Thoracic aorta (tissue), 2 donors: Measurements from ENCODE around the gene COMTD1. TPM values are rescaled to one million over a fixed set of nuclear protein-coding genes. Genes with fewer than 3 reads are reported as not detected.
A peak's percentile ranks its signal among the peaks of the same experiment; 100 is the strongest.

Source experiments
- ATAC-seq: fragments of 150-250 bp; one replicate; pipeline ENCODE4 v1.8.0; 2017; ENCODE audit warnings: low read depth; ENCODE audit not compliant: insufficient number of reproducible peaks, low FRiP score
- DNase-seq: peaks from one replicate; pipeline ENCODE4 v3.0.0-alpha.2; 2020; ENCODE audit warnings: low spot score
- H3K27ac ChIP-seq, 2 donors: fragments of 200-600 bp; sonication (generic); 1 replicate in 1 of 2; 2 replicates in 1 of 2; pipeline ENCODE4 v1.5.1; 2016; ENCODE audit warnings: mild to moderate bottlenecking in 2 of 2, moderate library complexity in 2 of 2
- H3K27me3 ChIP-seq: fragments of 200-600 bp; sonication (generic); replicated peaks from 2 replicates; pipeline ENCODE4 v1.6.0; 2016; ENCODE audit warnings: mild to moderate bottlenecking; ENCODE audit not compliant: insufficient read depth
- H3K36me3 ChIP-seq: fragments of 200-600 bp; sonication (generic); one replicate; pipeline ENCODE4 v1.5.1; 2016
- H3K4me1 ChIP-seq, 2 donors: fragments of 200-600 bp; sonication (generic); 1 replicate in 1 of 2; 2 replicates in 1 of 2; pipeline versions ENCODE4 v1.5.1 to v1.6.0; 2016; ENCODE audit warnings: low read depth in 2 of 2, mild to moderate bottlenecking in 1 of 2; ENCODE audit not compliant: control insufficient read depth in 1 of 2
- H3K4me3 ChIP-seq: fragments of 200-600 bp; sonication (generic); 2 replicates; pipeline ENCODE4 v1.5.1; 2016; ENCODE audit warnings: mild to moderate bottlenecking
- H3K9me3 ChIP-seq: fragments of 200-600 bp; sonication (generic); 2 replicates; pipeline ENCODE4 v1.5.1; 2016
- total RNA-seq, 2 donors: library from RNA; depleted of rRNA; stranded (reverse); fragments of >200 nt; gene quantifications; one replicate each; pipeline versions ENCODE4 v1.1.0 to v1.2.3, GENCODE V29; 2016
- TF ChIP-seq, protein P1 (sequence below): fragments of 200-600 bp; sonication (generic); IDR thresholded peaks from one replicate; pipeline ENCODE4 v1.5.1; 2019; ENCODE audit warnings: antibody characterized with exemption

Gene COMTD1
- total RNA-seq, result 10 to 100 TPM; 19.0 to 35.6 TPM

GRCh38 chr10:75235375-75236177, at the start of gene COMTD1:
Gene COMTD1, minus strand, starts transcription at chr10:75235957. Its CDS starts 29 bp downstream, at chr10:75235928.
- H3K36me3 ChIP-seq, result peaks cover 9% of the 10 kb centered on the region
- TF ChIP-seq, protein P1, sequence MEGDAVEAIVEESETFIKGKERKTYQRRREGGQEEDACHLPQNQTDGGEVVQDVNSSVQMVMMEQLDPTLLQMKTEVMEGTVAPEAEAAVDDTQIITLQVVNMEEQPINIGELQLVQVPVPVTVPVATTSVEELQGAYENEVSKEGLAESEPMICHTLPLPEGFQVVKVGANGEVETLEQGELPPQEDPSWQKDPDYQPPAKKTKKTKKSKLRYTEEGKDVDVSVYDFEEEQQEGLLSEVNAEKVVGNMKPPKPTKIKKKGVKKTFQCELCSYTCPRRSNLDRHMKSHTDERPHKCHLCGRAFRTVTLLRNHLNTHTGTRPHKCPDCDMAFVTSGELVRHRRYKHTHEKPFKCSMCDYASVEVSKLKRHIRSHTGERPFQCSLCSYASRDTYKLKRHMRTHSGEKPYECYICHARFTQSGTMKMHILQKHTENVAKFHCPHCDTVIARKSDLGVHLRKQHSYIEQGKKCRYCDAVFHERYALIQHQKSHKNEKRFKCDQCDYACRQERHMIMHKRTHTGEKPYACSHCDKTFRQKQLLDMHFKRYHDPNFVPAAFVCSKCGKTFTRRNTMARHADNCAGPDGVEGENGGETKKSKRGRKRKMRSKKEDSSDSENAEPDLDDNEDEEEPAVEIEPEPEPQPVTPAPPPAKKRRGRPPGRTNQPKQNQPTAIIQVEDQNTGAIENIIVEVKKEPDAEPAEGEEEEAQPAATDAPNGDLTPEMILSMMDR, result peak; percentile 100
- H3K27ac ChIP-seq, result peak within 1 kb of the TSS; percentile 78 to 81
- H3K4me3 ChIP-seq, result peak within 1 kb of the TSS; percentile 97
- no peaks in the 10 kb centered on the region for H3K27me3 ChIP-seq
- ATAC-seq (peak; percentile 44), DNase-seq (peak; percentile 73)
- H3K9me3 ChIP-seq, result no peaks in the 10 kb centered on the region
- H3K4me1 ChIP-seq, result peaks cover 0 to 13% of the 10 kb centered on the region in 2 donors

DNA sequence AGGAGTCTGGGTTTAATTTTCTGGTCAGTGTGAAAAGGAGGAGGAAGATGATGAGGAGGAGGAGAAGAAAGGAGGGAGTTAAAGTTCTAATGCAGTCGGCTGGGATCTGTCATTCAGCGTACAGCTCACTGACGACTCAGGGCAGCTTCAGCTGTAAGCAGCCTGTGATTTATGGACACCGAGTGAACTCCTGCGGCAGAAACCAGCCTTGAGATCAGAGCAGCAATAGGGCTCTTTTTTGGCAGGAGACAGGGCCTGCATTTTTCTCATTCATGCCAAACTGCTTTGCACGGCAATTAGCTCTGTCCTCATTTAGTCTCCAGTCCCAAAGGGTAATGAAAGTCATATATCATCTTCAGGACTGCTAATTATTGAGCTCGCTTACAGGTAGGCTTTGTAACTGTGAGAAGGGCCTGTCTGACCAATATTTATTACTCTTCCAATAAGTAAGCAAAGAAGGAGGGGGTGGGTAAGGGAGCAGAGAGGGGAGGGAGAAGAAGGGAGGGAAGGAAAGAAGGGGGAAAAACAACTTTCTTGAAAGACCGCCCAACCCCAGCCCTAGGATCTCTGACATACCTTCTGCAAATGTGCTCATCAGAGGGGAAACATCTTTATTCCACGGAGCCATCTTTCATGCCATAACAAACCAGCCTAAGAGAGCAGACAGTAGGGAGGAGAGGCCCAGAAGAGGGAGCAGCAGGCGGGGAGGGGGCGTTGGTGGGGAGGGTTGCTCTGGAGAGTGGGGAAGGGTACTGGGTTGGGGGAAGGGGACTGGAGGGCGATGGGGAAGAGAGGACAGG, 48.1 kb upstream of the COMTD1 start:
- ATAC-seq (no peak), DNase-seq (no peak)
- Histone ChIP-seq H3K4me3 (no peak overlapping the region), H3K27ac (no peak overlapping the region), H3K4me1 (peaks cover 0 to 11% of the 10 kb centered on the region in 2 donors), H3K9me3 (no peaks in the 10 kb centered on the region), H3K27me3 (no peaks in the 10 kb centered on the region), H3K36me3 (no peaks in the 10 kb centered on the region)
- TF ChIP-seq, protein P1, result no peak

GRCh38 chr10:75283078-75283670, 47.4 kb upstream of the COMTD1 start:
- Histone ChIP-seq H3K4me3 (no peak overlapping the region), H3K4me1 (peaks cover 0 to 11% of the 10 kb centered on the region in 2 donors), H3K36me3 (no peaks in the 10 kb centered on the region), H3K27me3 (no peaks in the 10 kb centered on the region), H3K27ac (no peak overlapping the region), H3K9me3 (no peaks in the 10 kb centered on the region)
- TF ChIP-seq, protein P1, result no peak
- DNase-seq, result no peak
- ATAC-seq, result no peak

DNA sequence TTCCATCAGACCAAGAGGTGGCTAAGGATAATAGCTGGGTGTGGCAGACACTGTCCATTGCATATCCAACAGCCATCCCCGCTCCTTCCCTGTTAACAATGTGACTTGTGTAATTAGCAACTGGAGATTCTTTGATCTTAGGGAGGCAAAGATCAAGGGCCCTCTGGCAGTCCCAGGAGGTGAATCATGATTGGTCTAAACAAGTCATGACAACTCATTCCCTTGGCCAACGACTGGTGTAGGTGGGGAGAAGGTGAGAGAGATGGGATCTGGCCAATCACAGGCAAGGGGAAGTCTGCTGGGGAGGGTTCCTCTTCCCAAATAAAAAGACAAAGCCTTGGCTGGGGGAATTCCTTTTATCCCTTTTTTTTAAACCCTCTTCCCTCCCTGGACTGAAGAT, 46.2 kb upstream of the COMTD1 start:
- TF ChIP-seq, protein P1, result no peak
- ATAC-seq (no peak), DNase-seq (no peak)
- H3K27me3 ChIP-seq, result no peaks in the 10 kb centered on the region
- H3K36me3 ChIP-seq, result no peaks in the 10 kb centered on the region
- peaks cover 0 to 11% of the 10 kb centered on the region in 2 donors for H3K4me1 ChIP-seq
- H3K27ac ChIP-seq, result no peak overlapping the region
- no peaks in the 10 kb centered on the region for H3K9me3 ChIP-seq
- H3K4me3 ChIP-seq, result no peak overlapping the region

GRCh38 chr10:75280236-75280635, 44.5 kb upstream of the COMTD1 start:
- DNase-seq, result no peak
- TF ChIP-seq, protein P1, result no peak
- ATAC-seq, result no peak
- Histone ChIP-seq H3K4me3 (no peak overlapping the region), H3K9me3 (no peaks in the 10 kb centered on the region), H3K27ac (no peak overlapping the region), H3K27me3 (no peaks in the 10 kb centered on the region), H3K4me1 (peaks cover 0 to 11% of the 10 kb centered on the region in 2 donors), H3K36me3 (no peaks in the 10 kb centered on the region)
